Esophagus squamous epithelium (tissue), 5 donors: ENCODE data around the gene RNF125. TPM values are rescaled to one million over a fixed set of nuclear protein-coding genes. Genes with fewer than 3 reads are reported as not detected.
A peak's percentile ranks its signal among the peaks of the same experiment; 100 is the strongest.

Source experiments
- DNase-seq: peaks from one replicate; lab custom pipeline; 2025; lab: John Stamatoyannopoulos, UW
- H3K27ac ChIP-seq, 4 donors: fragments of 200-600 bp; sonication (generic); one replicate each; pipeline ENCODE4 v1.5.1; 2016 to 2019; ENCODE audit warnings: mild to moderate bottlenecking in 1 of 4
- H3K27me3 ChIP-seq, 4 donors: fragments of 200-600 bp; sonication (generic); 1 replicate in 3 of 4; 2 replicates in 1 of 4; pipeline versions ENCODE4 v1.5.1 to v1.6.0; 2017 to 2021; ENCODE audit warnings: antibody characterized with exemption in 1 of 4
- H3K36me3 ChIP-seq, 3 donors: fragments of 200-600 bp; sonication (generic); one replicate each; pipeline ENCODE4 v1.5.1; 2016 to 2019
- H3K4me1 ChIP-seq, 3 donors: fragments of 200-600 bp; sonication (generic); one replicate each; pipeline ENCODE4 v1.5.1; 2017 to 2019
- H3K4me3 ChIP-seq, 4 donors: fragments of 200-600 bp; sonication (generic); 1 replicate in 3 of 4; 2 replicates in 1 of 4; pipeline ENCODE4 v1.5.1; 2016 to 2019; ENCODE audit warnings: mild to moderate bottlenecking in 2 of 4, moderate library complexity in 1 of 4
- H3K9me3 ChIP-seq, 3 donors: fragments of 200-600 bp; sonication (generic); one replicate each; pipeline ENCODE4 v1.5.1; 2016 to 2019
- POLR2A ChIP-seq, 4 donors: fragments of 450-650 bp; IDR thresholded peaks; one replicate each; pipeline ENCODE4 v1.6.1; 2017; ENCODE audit warnings: antibody characterized with exemption in 4 of 4, mild to moderate bottlenecking in 4 of 4, moderate library complexity in 3 of 4
- WGBS, 2 donors: methylation state at CpG; one replicate each; pipeline ENCODE4 v1.1.5; 2018; 5-methylcytosine and 5-hydroxymethylcytosine counted together
- intact Hi-C: fragments of 100-400 bp; cut with DNase I; formaldehyde crosslinking; loops from one replicate; pipeline ENCODE4 v1.15.0; 2022
- total RNA-seq, 4 donors: library from RNA; depleted of rRNA; stranded (reverse); fragments of >200 nt; gene quantifications; one replicate each; pipeline ENCODE4 v1.1.0, GENCODE V29; 2016
- TF ChIP-seq, protein P1 (sequence below), 6 experiments: fragments of 450-650 bp in 4 of 6; fragments of 200-600 bp in 2 of 6; sonication (generic) in 2 of 6; IDR thresholded peaks; one replicate each; pipeline ENCODE4 v1.5.1; 2016 to 2019; ENCODE audit warnings: antibody characterized with exemption in 6 of 6, mild to moderate bottlenecking in 4 of 6, moderate library complexity in 4 of 6
- donor health status: DM: yes; HTN: yes; CAD: no.

The RNF125 gene
- total RNA-seq, 4 donors from 2014 or later: 0.87 to 10.7 (median 3.2) TPM

DNA sequence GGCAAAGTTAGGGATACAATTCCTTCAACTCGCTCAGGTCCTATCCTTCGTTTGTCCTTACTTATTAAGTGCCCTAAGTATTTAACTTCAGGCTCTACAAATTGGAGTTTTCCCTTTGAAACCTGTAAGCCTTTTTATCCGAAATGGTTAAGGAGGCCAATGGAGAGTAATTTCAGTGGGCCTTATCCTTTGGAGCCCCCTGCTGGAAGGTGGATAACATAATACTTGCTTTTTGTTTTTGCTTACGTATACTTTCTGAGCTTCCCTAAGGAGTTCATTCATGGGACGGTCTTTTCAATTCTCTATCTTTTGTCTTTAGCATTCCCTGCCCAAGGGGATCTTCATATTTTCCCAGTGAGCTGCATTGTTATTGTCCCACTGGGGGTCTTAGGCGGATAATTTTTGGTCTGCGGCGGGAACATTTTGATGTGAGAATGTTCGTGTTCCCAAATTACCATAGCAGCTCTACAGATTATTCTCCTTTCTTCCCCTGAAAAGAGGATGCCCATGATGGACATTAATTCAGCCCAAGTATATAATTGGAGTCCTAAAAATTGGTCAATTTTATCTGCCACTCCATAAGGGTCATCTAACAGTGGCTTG is 41.3 kb upstream of the RNF125 start:
- DNase-seq: no peak
- intact Hi-C loops: no loop called here
- Histone ChIP-seq H3K9me3 (peaks cover 7 to 49% (median 36%) of the 10 kb centered on the region in 3 donors), H3K27me3 (no peaks in the 10 kb centered on the region), H3K36me3 (no peaks in the 10 kb centered on the region), H3K27ac (no peak overlapping the region), H3K4me1 (no peaks in the 10 kb centered on the region), H3K4me3 (no peak overlapping the region)
- 70 to 76% methylated on average over 9 of the region's 9 CpGs for WGBS, 2 donors
- TF ChIP-seq, protein P1, sequence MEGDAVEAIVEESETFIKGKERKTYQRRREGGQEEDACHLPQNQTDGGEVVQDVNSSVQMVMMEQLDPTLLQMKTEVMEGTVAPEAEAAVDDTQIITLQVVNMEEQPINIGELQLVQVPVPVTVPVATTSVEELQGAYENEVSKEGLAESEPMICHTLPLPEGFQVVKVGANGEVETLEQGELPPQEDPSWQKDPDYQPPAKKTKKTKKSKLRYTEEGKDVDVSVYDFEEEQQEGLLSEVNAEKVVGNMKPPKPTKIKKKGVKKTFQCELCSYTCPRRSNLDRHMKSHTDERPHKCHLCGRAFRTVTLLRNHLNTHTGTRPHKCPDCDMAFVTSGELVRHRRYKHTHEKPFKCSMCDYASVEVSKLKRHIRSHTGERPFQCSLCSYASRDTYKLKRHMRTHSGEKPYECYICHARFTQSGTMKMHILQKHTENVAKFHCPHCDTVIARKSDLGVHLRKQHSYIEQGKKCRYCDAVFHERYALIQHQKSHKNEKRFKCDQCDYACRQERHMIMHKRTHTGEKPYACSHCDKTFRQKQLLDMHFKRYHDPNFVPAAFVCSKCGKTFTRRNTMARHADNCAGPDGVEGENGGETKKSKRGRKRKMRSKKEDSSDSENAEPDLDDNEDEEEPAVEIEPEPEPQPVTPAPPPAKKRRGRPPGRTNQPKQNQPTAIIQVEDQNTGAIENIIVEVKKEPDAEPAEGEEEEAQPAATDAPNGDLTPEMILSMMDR (IDR thresholded peaks at IDR 0.05): peak in 5 of 6 experiments; percentile 41 to 56 (median 45)
- no peak for TF ChIP-seq POLR2A (IDR thresholded peaks at IDR 0.05)

DNA sequence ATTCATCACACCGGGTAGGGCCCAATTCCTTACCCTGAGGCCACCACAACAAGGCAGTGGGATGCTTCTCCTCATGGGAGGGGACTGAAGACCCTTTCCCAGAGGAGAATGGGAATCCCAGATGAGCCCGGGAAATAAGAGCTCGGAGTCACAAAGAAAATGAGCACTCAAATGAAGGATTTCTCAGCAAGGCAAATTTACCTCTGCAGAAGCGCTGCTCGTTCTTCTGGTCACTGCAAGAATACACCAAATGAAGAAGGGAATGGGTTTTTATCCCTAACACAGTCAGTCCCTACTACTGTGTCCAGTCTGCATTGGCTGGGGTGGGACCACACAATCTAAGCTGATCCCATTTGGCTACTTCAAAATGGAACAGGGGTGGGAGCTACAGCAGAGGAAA is 40.0 kb upstream of the RNF125 start:
- intact Hi-C loops: no loop called here
- Histone ChIP-seq H3K27me3 (no peaks in the 10 kb centered on the region), H3K4me3 (no peak overlapping the region), H3K9me3 (peaks cover 7 to 36% (median 27%) of the 10 kb centered on the region in 3 donors), H3K36me3 (no peaks in the 10 kb centered on the region), H3K4me1 (no peaks in the 10 kb centered on the region), H3K27ac (no peak overlapping the region)
- DNase-seq: no peak
- TF ChIP-seq, protein P1 (IDR thresholded peaks at IDR 0.05): no peak
- no peak for TF ChIP-seq POLR2A (IDR thresholded peaks at IDR 0.05)
- WGBS, 2 donors: 84 to 93% methylated on average over 3 to 4 of the region's 5 CpGs

DNA sequence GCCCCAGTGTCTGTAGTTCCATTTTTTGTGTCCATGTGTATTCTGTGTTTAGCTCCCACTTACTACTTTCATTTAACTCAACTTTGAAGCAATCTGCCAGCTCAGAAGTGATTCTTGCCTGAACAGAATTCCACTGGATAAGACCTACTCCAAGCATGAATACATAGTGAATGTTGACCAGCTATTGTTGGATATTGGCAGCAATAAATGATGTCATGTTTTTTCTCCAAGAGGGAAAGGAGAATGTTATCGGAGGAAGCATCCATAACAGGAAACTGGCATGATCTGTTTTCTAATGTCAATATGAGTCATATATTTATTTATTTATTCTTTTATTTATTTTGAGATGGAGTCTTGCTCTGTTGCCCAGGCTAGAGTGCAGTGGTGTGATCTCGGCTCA is 38.9 kb upstream of the RNF125 start:
- TF ChIP-seq, protein P1 (IDR thresholded peaks at IDR 0.05): no peak
- no peak for TF ChIP-seq POLR2A (IDR thresholded peaks at IDR 0.05)
- intact Hi-C loops: no loop called here
- H3K27ac ChIP-seq: no peak overlapping the region
- WGBS, 2 donors: 78 to 90% methylated on average over 2 of the region's 2 CpGs
- no peaks in the 10 kb centered on the region for H3K4me1 ChIP-seq
- peaks cover 7 to 25% (median 16%) of the 10 kb centered on the region in 3 donors for H3K9me3 ChIP-seq
- H3K27me3 ChIP-seq: no peaks in the 10 kb centered on the region
- H3K4me3 ChIP-seq: no peak overlapping the region
- no peaks in the 10 kb centered on the region for H3K36me3 ChIP-seq
- no peak for DNase-seq

DNA sequence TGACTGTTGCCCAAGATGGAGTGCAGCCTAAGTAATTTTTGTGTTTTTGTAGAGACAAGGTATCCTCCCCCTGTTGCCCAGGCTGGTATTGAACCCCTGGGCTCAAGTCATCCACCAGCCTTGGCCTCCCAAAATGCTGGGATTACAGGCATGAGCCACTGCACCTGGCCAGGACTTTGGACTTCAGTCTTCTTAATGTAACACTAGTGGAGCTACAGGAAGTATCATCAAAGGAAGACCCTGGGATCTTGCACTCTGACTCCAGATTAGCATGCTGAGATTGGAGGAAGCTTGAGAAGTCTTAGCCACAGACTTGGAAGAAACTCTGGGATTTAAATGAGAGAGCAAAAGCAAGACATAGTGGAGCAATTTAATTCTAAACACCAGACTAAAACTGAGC is 37.8 kb upstream of the RNF125 start:
- TF ChIP-seq, protein P1 (IDR thresholded peaks at IDR 0.05): no peak
- no peak for TF ChIP-seq POLR2A (IDR thresholded peaks at IDR 0.05)
- intact Hi-C loops: no loop called here
- DNase-seq: no peak

DNA sequence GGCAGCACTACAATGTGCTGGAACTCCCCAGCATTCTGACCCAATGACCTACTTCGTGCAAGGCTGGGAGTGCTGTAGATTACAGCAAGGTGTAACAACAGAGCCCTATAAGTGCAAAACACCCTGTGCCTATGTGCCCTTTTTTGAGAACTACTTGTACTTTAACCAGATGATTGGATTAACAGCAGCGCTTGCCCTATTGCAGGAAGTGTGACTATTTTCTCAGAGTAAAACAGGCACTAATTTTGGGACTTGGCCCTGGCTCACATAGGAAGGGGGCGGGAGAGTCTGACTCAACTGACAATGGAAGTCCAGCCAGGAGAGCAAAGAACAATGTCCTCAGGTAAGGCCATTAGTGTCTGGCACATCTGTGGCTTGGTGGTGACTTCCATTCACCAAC is 35.6 kb upstream of the RNF125 start:
- no peaks in the 10 kb centered on the region for H3K27me3 ChIP-seq
- TF ChIP-seq, protein P1 (IDR thresholded peaks at IDR 0.05): no peak
- TF ChIP-seq POLR2A (IDR thresholded peaks at IDR 0.05): no peak
- no peak overlapping the region for H3K27ac ChIP-seq
- intact Hi-C loops: no loop called here
- DNase-seq: no peak
- peaks cover 4 to 14% (median 10%) of the 10 kb centered on the region in 3 donors for H3K9me3 ChIP-seq
- 50 to 53% methylated on average over 3 of the region's 3 CpGs for WGBS, 2 donors
- H3K36me3 ChIP-seq: no peaks in the 10 kb centered on the region
- H3K4me1 ChIP-seq: no peaks in the 10 kb centered on the region
- H3K4me3 ChIP-seq: no peak overlapping the region

More for the DNA sequence above, 37.8 kb upstream of the RNF125 start:
- Histone ChIP-seq H3K36me3 (no peaks in the 10 kb centered on the region), H3K4me3 (no peak overlapping the region), H3K27ac (no peak overlapping the region), H3K4me1 (no peaks in the 10 kb centered on the region), H3K27me3 (no peaks in the 10 kb centered on the region), H3K9me3 (peaks cover 7 to 18% (median 12%) of the 10 kb centered on the region in 3 donors)
